NOMO-1 treated with dmso at 0.1 percent for 144 hours (cell line): ENCODE results near the gene COLQ.
A peak's percentile ranks its signal among the peaks of the same experiment; 100 is the strongest.
"Not testable (repeated sequence)": the region's sequence is repeated elsewhere in the genome, so short reads cannot be mapped to it uniquely, and the experiment has no call there.

Experiments used
- DNase-seq: peaks from one replicate; lab custom pipeline; 2025; ENCODE audit not compliant: unreplicated experiment; lab: John Stamatoyannopoulos, UW

Gene COLQ

DNA sequence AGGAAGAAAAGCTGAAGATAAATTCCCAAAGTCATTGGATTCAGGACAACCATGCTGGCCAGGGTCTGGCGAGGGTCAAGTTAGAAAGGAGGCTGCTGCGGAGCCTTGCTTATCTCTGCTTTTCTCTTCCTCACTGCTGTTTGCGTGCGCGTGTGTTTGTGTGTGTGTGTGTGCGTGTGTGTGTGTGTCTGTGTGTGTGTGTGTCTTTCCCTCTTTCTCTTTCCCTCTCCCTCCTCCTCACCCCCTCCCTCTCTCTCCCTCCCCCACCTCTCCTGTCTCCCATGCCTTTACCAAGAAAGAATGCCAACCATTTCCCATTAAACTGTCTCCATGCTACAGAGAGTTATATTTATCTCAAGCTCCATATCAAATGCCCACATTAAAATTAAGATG is at the start of gene COLQ:
TSS of gene COLQ (minus strand) at position 134 of the 393 bp plus-strand sequence. CDS start at position 53, 81 bp downstream.
- no peak for DNase-seq

DNA sequence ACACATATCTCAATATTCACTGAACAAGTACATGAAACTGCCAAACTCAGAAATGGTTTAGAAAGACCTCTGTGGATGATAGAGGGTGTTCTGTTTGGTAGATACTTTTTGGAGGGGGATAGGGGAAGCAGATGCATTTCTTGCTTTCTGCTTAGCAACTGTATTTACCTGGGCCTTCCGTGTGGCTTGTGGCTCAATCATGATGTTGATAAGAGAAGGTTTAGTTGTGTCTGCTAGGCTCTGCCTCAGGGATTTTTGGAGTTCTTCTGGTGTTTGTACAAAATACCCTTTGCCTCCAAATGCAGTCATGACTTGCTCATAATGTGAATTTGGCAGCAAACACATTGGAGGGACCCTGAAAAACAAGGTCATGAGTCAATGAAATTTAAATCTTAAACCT is 41.7 kb upstream of the COLQ start:
- DNase-seq: no peak

DNA sequence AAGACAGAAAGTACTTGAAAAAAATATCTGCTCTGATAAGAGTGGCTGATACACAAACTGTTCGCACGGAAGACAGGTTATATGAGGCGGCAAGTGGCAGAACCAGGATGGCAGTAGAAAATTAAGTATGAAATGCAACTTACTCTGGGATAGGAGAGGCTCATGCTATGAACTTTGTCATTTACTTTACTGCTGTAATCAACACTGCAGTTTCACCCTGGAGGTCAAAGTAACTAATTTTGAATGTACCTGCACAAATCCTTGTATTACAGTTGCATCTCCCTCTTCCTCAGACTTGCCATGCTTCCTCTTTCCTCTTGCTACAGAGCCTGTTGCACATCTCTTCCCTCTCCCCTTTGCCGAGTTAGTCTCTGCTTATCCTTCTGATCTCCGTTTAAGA is 41.1 kb upstream of the COLQ start:
- DNase-seq: no peak

DNA sequence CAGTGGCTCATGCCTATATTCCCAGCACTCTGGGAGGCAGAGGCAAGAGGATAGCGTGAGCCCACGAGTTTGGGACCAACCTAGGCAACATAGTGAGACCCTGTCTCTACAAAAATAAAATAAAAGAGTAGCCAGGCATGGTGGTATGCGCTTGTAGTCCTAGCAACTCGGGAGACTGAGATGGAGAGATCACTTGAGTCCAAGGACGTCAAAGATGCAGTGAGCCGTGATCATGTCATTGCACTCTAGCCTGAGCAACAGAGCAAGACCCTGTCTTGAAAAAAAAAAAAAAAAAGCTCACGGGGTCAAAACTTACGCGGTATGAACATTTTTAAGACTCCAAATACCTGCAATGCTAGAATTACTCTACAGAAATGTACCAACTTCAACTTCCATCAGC is 37.1 kb upstream of the COLQ start:
- no peak for DNase-seq

DNA sequence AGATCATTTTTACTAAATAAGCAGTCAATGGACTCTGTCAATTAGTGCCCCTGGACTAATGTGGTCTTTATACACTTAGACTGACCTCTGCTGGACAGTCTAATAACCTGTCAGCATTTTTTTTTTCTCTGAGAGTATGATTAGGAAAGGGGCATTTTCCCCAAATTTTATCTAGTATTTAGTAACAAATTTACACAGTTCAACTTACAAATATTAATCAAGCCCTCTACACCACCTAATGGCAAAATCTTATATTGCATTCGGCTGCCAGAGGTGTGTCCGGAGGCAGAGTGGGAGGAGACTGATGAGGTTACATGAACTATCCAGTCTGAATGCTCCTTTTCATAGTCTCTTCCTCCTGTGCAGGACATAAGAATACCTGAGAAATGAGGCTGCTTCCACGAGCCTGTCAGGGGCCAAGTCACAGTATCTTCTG is 36.0 kb upstream of the COLQ start:
- peak; percentile 56 for DNase-seq

DNA sequence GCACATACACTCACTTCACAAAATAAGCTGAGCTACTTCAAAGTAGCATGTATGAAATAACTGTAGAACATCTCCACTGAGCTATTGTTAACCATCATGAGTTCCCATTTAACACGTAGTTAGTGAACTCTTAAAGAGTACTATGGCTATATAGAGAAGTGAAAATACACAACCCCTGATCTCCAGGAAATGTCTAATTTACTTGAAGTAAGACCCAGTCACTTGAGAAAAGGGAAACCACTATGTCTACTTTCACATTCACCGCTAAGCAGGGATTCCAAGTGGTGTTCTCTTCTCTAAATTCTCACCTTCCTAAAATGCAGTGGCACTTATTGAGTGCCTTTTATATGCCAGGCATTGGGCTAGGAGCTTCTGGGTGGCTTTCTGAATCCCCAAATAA is 35.0 kb upstream of the COLQ start:
- DNase-seq: peak; percentile 77

DNA sequence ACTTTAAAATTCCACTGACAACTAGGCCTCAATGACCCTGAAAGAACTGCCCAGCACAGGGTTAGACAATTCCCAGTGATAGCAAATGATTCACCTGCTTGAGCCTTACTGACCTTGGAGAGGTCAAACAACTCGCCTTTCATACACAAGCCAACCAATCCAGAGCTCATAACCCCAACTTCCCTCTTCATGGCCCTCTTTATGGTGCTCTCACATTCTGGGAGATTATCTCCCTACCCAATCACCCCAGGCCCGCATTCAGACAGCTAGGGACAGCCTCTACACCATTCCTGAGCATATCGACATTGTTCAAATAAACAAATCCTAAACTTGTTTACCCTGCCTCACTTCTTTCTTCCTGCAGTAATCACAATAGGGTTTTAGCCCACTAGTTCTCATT is 32.2 kb upstream of the COLQ start:
- DNase-seq: no peak

DNA sequence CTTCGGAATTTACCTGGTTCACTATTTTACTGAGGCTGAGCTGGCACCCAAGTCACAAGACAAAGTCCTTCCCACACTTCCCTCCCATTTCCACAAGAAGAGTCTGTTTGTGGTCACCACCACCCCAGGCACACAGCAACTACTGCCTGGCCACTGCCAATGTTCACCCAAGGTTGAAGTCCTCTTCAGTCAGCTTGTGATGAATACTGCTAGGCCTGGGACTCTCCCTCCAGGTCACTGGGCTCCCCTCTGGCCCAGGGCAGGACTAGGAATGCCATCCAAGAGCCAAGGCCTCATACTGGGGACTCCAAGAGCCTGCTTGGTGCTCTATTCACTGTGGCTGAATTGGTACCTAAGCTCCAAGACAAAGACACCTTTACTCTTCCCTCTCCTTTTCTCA is 30.4 kb upstream of the COLQ start:
- DNase-seq: no peak

DNA sequence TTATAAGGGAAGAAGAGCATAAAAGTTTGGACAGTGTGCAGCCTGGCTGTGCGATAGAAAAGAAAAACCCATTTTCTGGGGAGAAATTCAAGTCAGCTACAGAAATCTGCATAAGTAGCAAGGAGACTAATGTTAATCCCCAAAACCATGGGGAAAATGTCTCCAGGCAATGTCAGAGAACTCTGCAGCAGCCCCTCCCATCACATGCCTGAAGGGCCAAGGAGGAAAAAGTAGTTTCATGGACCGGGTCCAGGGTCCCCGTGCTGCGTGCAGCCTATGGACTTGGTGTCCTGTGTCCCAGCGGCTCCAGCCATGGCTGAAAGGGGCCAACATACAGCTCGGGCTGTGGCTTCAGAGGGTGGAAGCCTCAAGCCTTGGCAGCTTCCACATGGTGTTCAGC is 28.3 kb upstream of the COLQ start:
- no peak for DNase-seq

DNA sequence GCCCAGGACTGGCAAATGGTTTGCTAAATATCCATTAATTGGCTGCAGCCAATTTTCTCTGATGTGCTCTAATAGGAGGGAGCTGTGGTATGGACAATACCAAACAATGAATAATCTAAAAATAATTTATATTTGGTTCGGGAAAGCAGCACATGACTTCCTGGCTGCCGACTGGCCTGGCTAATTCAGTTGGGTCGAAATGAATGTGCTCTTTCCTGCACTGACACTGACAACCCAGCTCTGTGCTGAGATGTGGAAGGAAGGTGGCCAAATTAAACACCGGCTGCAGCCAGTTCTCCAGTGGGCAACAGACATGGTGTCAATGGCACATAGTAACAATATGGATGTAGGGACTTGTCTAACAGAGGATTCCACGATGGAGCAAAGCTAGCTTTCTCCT is 21.1 kb upstream of the COLQ start:
- DNase-seq: no peak

DNA sequence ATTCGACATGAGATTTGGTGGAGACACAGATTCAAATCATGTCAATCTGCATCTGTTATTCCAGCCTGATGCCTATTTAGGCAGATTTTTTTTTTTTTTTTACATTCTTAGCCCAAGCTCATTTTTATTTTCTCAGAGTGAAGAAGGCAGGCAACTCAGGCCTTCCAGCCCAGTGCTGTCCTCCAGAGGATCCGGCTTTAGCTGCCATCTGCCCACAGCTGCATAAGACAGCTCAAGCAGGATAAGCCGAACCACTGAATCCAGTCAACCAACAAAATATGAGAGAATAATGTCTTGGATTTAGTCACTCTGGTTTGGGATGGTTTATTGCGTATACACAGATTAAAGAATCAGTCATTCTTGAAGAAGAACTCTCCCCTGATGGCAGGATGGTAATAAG is 19.9 kb upstream of the COLQ start:
- no peak for DNase-seq

DNA sequence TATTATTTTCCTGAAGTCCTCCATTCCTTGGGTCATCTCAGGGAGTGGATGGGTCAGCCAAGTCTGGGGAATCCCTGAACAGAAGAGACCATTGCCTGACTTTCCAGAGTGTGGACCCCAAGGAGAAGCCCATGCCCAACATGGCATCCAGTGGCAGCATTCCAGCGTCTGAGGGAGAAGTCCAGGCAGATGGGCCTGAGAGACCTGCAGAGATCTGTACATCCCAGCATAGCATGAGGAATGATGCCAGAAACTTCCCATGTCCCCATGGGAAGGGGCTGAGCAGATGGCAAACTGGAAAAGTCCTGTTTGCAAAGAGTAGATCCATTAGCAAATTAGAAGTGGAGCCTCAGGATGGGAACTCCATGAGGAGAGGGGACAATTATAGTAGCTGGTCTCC is 17.6 kb upstream of the COLQ start:
- no peak for DNase-seq

DNA sequence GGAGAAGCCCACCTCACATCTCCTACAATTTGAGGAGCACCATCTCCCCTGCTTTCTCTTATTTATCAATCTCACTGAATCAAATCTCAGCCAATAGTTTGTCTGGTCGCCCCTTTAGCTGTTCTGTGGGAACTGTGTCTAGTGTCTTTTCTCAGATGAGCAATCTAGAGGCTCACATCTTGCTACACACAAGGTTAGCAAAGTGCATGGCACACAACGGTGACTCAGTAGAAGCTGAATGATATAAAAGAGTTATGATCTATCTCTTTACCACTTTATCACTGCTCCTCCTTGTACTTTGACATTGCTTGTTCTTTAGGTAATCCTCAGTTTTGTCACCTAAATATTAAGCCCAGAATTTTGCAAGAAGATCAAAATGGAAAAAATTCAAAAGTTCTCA is 16.8 kb upstream of the COLQ start:
- DNase-seq: no peak

DNA sequence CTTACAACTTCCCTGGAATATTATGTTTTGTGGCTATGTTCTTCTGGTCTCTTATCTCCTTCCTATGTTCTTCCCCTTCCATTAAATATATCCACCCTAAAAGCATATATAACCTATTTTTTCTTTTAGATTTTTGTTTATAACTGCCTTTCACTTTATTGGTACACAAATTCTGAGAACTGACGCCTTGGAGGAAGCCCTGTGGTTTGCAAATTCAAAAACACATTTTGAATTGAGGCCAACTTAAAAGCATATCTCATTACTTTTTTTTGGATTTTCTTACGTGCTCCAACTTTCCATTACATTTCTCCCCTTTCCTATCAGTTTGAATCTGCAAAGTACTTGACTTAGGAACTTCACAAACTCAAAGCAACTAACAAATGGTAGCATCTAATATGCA is 15.3 kb upstream of the COLQ start:
- DNase-seq: no peak

DNA sequence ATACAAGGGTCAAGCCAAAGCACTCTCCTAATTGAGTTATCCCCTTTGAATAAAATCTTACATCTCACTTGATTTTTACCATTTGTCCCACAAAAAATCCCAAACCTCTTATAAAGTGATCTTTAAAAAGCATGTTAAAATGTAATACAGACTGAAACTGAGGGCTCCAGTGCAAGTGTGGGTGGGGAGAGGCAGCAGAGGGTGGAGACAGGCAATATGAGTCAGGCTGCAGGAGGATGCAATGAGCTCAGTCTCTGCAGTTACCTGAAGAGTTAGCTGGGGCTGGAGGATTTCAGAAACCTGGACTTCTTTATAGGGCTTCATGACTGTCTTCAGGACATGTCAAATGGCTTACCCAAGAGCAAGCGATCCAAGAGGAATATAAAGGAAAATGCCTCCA is 14.2 kb upstream of the COLQ start:
- DNase-seq: no peak

DNA sequence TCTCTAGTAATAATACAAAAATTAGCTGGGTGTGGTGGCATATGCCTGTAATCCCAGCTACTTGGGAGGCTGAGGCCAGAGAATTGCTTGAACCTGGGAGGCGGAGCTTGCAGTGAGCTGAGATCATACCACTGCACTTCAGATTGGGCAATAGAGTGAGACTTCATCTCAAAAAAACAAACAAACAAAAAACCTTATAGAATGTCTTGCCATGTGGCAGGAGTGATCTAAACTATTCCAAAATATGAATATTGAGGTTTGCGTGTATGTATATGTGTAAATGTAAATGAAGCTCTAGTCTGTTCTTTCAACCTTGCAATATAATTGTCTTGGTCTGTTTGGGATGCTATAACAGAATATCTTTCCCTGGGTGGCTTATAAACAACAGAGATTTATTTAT is 11.1 kb upstream of the COLQ start:
- DNase-seq: not testable (repeated sequence)

DNA sequence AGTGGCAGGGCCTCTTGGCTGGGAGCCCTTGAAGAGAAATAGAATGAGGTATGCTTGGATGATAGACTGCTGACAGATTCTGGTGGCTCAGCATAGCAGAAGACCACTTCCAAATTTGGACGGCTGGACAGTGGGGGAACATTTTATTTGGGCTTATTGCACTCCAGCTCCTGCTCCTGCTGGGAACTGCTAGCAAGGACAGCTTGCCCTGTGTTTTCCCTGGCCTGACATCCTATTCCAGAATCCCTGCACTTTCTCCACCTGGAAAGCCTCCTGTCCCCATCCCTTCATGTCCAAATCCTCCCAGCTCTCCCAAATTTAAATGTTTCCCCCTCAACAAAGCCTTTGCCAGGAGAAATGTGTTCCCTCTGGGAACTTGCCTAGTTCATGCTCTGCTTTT is 9.8 kb upstream of the COLQ start:
- no peak for DNase-seq

DNA sequence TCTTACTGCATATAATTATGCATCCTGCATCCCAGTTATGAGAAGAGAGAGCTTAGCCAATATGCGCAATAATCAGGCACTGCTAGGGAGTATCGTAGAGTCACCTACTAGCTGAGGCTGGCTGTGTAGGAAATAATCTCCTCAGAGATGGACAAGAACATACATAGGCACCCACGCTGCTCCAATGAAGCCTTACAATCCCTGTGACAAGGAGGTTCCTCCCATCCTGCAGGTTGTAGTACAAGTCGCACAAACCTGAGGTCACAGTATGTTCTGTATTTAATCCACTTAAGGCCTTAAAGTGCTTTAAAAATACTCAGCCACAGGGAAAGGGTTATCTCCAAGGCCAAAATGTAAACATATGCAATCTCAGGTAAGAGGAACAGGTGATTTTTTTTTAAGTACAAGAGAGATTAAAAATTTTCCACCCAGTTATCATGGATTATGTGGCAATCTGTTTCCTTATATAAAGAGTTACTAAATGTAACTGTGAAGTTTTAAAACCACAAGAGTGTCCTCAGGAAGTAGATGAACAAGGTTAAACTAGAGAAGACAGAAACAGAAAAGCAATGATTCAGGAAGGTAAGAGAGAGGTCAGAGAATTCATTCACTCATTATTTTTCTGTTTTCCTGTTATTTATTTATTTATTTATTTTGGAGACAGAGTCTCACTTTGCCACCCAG is 7.5 kb upstream of the COLQ start:
- DNase-seq: no peak

DNA sequence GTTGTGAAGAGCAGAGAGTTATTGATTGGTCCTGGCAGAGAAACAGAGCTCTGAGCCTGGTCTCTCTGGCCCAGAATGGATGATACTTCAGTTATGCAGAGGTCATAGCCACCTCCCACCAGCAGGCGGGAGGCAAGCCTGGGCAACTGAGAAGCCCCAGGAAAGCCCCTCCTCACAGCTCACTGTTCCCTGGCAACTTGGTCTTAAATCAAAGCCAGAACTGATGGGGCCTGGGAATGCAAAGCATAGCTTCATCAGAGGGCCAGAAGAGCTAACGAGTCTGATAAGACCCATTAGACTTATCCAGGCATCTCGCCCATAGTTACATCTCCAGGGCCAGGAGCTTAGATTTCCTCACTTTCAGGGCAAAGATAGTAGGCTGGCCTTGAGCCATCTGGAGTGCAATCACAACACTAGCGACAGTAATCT is 5.5 kb upstream of the COLQ start:
- DNase-seq: no peak

DNA sequence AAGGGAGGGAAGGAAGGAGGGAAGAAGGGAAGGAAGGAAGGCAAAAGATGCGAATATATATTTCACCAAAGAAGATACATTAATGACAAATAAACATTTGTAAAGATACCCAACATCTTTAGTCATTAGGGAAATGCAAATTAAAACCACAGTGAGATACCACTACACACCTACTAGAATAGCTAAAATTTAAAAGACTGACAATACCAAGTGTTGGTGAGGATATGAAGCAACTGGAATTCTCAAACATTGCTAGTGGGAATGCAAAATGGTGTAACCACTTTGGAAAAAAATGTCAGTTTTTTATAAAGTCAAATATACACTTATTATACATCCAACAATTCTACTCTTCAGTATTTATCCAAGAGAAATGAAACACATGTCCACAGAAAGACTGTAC is 4.3 kb upstream of the COLQ start:
- DNase-seq: no peak

DNA sequence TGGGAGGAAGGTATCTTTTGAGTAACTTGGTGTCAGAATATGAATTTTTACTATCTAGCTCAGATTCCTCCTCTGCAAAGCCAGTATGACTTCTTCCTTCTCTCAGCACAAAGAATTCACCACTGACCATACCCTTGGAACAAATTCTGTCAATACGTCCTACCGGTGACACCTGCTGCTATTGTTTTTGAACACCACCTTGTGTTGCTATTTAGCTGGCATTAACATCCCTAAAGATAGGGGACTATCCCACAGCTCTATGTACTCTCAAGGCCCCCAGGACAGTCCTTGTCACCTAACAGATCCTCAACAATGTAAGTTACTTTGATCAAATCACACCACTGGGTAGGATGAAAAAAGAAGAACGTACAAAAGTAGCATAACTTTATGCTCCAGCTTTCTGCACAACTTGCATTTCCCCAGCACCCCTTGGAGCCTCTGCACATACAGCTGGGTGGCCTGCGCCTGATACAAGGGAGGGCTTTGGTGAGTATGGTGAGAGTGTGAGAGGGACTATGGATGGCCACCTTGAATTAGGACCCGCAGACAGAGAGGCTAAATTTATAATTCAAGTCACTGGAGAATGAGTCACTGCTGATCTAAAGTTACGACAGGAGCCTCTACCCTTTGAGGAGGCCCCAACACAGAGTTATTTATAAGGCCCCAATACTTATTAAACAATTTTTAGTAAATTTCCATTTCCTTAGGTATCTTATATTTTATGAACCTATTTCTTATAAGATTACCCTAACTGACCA is 2.3 kb upstream of the COLQ start:
- no peak for DNase-seq

DNA sequence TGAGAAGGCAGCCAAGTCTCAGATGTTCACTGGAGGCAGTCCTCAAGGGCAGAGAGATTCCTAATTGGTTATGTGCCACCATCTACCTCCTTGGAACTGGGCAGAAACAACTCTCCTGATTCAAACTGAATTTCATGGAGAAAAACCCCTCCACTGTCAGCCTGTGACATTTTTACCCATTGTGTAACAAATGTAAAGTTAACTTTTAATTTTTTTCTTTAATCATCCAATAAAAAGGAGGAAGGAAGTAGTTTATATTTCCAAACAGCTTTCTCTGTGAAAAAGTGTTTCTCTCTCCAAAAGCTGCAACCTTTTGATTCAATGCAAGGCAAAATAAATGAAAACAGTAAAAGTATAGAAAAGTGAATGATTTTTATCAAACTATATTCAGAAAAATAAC is 510 bp upstream of the COLQ start:
- no peak for DNase-seq
